Upper lobe of left lung (tissue), 4 donors: Measurements from ENCODE around the gene ANKS1B.
A peak's percentile ranks its signal among the peaks of the same experiment; 100 is the strongest.

Experiments used
- CTCF ChIP-seq, 6 experiments: fragments of 450-650 bp in 4 of 6; fragments of 200-600 bp in 2 of 6; sonication (generic) in 2 of 6; IDR thresholded peaks; one replicate each; pipeline ENCODE4 v1.5.1; 2016 to 2019; ENCODE audit warnings: antibody characterized with exemption in 6 of 6
- EP300 ChIP-seq, 4 donors: sonication (generic); formaldehyde crosslinking; IDR thresholded peaks; one replicate each; pipeline ENCODE4 v1.5.1; 2017; ENCODE audit warnings: antibody characterized with exemption in 4 of 4, control low read depth in 2 of 4
- POLR2A ChIP-seq, 4 donors: fragments of 450-650 bp; IDR thresholded peaks; one replicate each; pipeline ENCODE4 v1.5.1; 2016 to 2017; ENCODE audit warnings: antibody characterized with exemption in 4 of 4, mild to moderate bottlenecking in 2 of 4
- POLR2AphosphoS5 ChIP-seq, 2 donors: sonication (generic); formaldehyde crosslinking; IDR thresholded peaks; one replicate each; pipeline ENCODE4 v1.5.1; 2017; ENCODE audit warnings: antibody characterized with exemption in 2 of 2

- TF ChIP-seq CTCF (IDR thresholded peaks at IDR 0.05) (peak in 1 of 6 experiments; percentile 32), EP300 (IDR thresholded peaks at IDR 0.05) (no peak), POLR2A (IDR thresholded peaks at IDR 0.05) (no peak), POLR2AphosphoS5 (IDR thresholded peaks at IDR 0.05) (no peak)
Measured at GRCh38 chr12:98939350-98939749, 1045.4 kb downstream of the ANKS1B start.
